IPS-20b (cell line): Measurements from ENCODE around the gene TRABD2B.
A peak's percentile ranks its signal among the peaks of the same experiment; 100 is the strongest.

Source experiments
- H3K27ac ChIP-seq: one replicate; pipeline ENCODE4 v1.5.1; 2013; ENCODE audit warnings: low read length
- H3K27me3 ChIP-seq: 2 replicates; pipeline ENCODE4 v1.6.1; 2013; ENCODE audit warnings: mild to moderate bottlenecking, low read length, inconsistent platforms; ENCODE audit not compliant: insufficient read depth
- H3K36me3 ChIP-seq: 2 replicates; pipeline ENCODE4 v1.6.1; 2013; ENCODE audit warnings: low read depth, mild to moderate bottlenecking, inconsistent platforms, low read length, moderate library complexity; ENCODE audit not compliant: insufficient read depth
- H3K4me1 ChIP-seq: 2 replicates; pipeline ENCODE4 v1.6.1; 2013; ENCODE audit warnings: mild to moderate bottlenecking, control low read depth, inconsistent platforms, low read length, moderate library complexity; ENCODE audit not compliant: insufficient read depth
- H3K4me3 ChIP-seq: 2 replicates; pipeline ENCODE4 v1.5.1; 2013; ENCODE audit warnings: mild to moderate bottlenecking, low read length, inconsistent platforms
- H3K9ac ChIP-seq: 2 replicates; pipeline ENCODE4 v1.6.1; 2013; ENCODE audit warnings: low read depth, mild to moderate bottlenecking, inconsistent platforms, low read length, moderate library complexity
- H3K9me3 ChIP-seq: 2 replicates; pipeline ENCODE4 v1.6.1; 2013; ENCODE audit warnings: mild to moderate bottlenecking, low read depth, low read length, inconsistent platforms; ENCODE audit not compliant: insufficient read depth

TRABD2B gene

DNA sequence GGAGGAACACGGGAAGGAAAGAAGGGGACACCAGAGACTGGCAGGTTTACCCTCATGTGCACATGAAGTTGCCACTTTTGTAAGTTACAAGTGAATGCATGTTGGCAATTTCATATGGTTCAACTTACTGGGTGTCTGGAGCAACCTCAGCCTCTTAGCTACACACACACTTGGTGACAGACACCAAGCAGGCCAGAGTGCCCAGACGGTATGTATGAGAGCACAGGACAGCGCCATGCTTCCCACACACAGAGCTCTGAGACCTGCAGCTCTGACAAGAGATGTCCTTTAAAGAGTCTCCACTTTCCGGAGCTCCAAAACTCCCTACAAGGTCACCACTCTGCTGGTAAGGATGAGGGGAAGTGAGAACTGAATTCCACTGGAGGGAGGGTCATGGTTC lies 1.9 kb upstream of the TRABD2B start:
- Histone ChIP-seq H3K4me3 (no peak overlapping the region), H3K27me3 (peaks cover 50% of the 10 kb centered on the region), H3K36me3 (no peaks in the 10 kb centered on the region; the same call in 1 of the 2 replicates), H3K9ac (no peak overlapping the region), H3K9me3 (no peaks in the 10 kb centered on the region), H3K4me1 (peaks cover 22% of the 10 kb centered on the region), H3K27ac (no peak overlapping the region)

DNA sequence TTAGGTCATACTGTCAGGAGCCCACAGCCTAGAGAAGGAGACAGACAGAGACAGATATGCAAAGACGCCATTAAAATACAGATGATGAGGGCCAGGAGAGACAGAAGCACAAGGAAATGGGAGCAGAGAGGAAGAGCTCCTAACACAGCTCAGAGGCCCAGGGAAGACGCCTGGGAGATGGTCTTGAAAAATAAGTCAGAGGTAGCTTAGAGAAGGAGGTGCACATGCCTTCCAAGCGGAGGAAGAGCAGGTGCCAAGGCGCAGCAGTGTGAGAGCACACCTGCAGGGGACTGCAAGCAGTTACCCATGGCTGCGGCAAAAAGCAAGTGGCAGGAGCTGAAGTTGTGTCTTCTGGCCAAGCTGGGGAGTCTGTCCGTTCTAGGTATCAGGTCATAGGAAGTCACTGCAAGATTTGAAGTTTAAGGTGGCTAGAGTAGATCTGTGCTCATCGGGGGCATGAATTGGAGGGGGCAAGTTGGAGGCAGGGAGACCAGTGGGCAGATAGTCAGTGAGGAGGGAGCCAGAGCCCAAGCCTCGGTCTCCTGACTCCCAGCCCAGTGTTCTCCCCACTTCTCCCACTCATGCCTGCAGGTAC lies 1.3 kb upstream of the TRABD2B start:
- no peaks in the 10 kb centered on the region for H3K9me3 ChIP-seq
- H3K9ac ChIP-seq = 0 out of 2 replicates have a peak overlapping the region, but pooled peaks have one; percentile 5
- peaks cover 22% of the 10 kb centered on the region for H3K4me1 ChIP-seq
- H3K27ac ChIP-seq = no peak overlapping the region
- no peaks in the 10 kb centered on the region; the same call in 1 of the 2 replicates for H3K36me3 ChIP-seq
- peaks cover 53% of the 10 kb centered on the region for H3K27me3 ChIP-seq
- H3K4me3 ChIP-seq = no peak overlapping the region

DNA sequence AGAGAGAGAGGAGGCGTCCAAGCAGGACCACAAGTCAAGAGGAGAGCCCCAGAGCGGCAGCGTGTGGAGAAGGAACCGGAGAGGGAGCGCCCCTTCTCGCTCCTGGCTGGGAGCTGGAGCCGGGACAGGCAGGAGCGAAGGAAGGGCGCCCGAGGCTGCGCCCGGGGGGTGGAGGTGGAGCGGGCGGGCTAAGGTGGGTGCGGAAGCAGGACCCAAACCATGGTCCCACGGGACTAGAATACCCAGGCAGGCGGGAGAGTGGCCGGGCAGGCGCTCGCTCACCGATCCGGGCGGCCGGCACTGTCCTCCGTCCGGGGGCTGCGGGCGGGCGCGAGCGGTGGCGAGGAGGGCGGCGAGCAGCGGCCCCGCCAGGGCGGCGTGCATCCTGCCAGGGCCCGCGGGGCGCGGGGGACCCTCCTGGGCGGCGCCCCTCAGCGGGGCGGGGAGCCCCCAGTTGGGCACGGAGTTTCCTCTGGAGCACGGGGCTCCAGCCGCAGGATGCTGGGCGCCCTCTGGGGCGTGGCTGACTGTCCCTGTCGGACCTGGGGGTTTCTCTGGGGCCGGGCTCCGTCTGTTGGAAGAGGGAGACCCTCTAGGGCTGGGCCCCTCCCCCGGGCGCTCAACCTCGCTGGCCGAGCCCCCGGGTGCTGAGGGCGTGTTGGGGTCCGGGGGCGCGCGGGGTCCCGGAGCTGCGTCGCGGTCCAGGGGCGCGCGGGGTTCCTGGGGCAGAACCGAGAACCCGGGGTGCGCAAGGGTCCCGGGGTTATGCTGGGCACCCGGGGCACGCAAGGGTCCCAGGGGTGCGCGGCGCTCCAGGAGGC lies 569 bp downstream of the TRABD2B start:
- Histone ChIP-seq H3K36me3 (no peaks in the 10 kb centered on the region; the same call in 1 of the 2 replicates), H3K4me1 (peaks cover 23% of the 10 kb centered on the region), H3K9me3 (no peaks in the 10 kb centered on the region), H3K27ac (no peak overlapping the region), H3K9ac (peak overlapping the region; percentile 54; the same call in 1 of the 2 replicates), H3K27me3 (peaks cover 53% of the 10 kb centered on the region), H3K4me3 (peak overlapping the region; percentile 74)

GRCh38 chr1:47996060-47996405 lies 1.2 kb downstream of the TRABD2B start:
- Histone ChIP-seq H3K4me1 (peaks cover 23% of the 10 kb centered on the region), H3K9ac (peak overlapping the region; percentile 54; the same call in 1 of the 2 replicates), H3K27ac (no peak overlapping the region), H3K4me3 (peak overlapping the region; percentile 74), H3K27me3 (peaks cover 53% of the 10 kb centered on the region), H3K9me3 (no peaks in the 10 kb centered on the region), H3K36me3 (no peaks in the 10 kb centered on the region; the same call in 1 of the 2 replicates)

DNA sequence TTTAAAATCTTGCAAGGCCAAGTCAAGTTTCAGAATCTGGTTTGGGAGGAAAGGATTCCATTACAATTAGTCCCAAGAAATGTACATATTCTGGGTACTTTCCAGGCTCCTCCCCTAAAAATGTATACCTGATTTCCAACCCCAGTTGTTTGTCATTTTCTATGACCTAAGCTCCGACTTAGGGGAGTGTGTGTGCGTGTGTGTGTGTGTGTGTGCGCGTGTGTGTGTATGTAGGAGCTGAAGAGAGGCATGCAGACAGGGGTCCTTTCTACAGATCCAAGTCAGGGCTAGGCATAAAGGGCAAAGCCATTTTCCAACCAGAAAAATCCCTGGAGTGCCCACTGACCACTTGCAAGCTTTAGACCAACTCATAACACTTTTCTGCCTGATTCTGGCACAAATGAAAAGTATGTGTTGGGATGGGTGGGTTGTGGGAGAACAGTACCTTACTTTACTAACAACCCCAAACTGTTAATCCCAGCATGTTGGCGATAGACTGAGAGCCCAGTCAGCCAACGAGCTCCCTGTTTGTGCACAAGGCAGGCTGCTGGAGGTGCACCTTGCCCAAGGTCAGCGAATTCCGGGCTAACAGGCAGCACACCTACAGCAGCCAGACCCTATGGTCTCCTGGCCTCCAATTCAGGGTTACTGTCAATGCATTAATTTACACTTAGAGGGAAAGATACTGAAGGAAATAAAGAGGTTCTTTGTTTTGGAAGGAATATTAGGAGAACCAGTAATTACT lies 1.7 kb downstream of the TRABD2B start:
- Histone ChIP-seq H3K4me3 (peak overlapping the region; percentile 74), H3K9ac (peak overlapping the region; percentile 54; the same call in 1 of the 2 replicates), H3K27ac (no peak overlapping the region), H3K36me3 (no peaks in the 10 kb centered on the region; the same call in 1 of the 2 replicates), H3K27me3 (peaks cover 47% of the 10 kb centered on the region), H3K9me3 (no peaks in the 10 kb centered on the region), H3K4me1 (peaks cover 23% of the 10 kb centered on the region)

DNA sequence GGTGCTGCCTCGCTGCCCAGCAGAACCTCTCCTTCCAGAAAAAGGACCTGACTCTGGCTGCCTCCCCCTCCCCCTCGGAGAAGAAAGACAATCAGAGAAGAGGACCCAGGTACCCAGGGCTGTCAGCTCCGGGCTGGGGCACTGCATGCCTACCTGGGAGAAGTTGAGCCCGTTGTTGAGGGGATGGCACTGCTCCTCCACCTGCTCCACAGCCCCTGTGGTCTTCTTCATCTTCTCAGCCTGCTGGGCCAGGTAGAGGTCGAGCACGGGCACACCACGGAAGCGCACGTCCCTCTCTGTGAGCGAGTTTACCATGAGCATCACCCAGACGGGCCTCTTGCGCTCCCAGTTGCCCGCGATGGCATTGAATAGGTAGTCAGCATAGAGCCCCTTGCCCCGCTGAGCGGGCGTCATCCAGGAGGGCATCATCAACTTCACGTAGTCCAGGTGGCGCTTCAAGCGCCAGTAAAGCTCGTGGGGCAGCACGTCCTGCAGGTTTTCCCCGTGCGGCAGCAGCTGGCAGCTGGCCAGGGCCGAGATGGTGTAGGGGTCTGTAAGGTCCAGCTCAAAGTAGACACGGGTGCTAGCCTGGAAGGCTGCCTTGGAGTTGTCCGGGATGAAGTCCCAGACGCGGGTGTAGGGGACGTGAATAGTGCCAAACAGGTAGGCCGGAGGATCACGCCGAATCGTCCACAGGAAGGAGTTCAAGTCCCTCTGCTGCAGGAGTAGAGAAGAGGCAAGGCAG lies 3.1 kb downstream of the TRABD2B start:
- peaks cover 23% of the 10 kb centered on the region for H3K4me1 ChIP-seq
- no peak overlapping the region for H3K27ac ChIP-seq
- H3K9ac ChIP-seq = no peak overlapping the region
- H3K4me3 ChIP-seq = no peak overlapping the region
- no peaks in the 10 kb centered on the region for H3K9me3 ChIP-seq
- H3K36me3 ChIP-seq = peaks cover 6% of the 10 kb centered on the region; the same call in 1 of the 2 replicates
- H3K27me3 ChIP-seq = peaks cover 40% of the 10 kb centered on the region

- no peak overlapping the region for H3K4me3 ChIP-seq
- H3K27me3 ChIP-seq = peaks cover 33% of the 10 kb centered on the region
- H3K27ac ChIP-seq = no peak overlapping the region
- no peak overlapping the region for H3K9ac ChIP-seq
- H3K36me3 ChIP-seq = peaks cover 6% of the 10 kb centered on the region; the same call in 1 of the 2 replicates
- peaks cover 23% of the 10 kb centered on the region for H3K4me1 ChIP-seq
- H3K9me3 ChIP-seq = no peaks in the 10 kb centered on the region
Observed at GRCh38 chr1:47993416-47993740, 3.8 kb downstream of the TRABD2B start.

DNA sequence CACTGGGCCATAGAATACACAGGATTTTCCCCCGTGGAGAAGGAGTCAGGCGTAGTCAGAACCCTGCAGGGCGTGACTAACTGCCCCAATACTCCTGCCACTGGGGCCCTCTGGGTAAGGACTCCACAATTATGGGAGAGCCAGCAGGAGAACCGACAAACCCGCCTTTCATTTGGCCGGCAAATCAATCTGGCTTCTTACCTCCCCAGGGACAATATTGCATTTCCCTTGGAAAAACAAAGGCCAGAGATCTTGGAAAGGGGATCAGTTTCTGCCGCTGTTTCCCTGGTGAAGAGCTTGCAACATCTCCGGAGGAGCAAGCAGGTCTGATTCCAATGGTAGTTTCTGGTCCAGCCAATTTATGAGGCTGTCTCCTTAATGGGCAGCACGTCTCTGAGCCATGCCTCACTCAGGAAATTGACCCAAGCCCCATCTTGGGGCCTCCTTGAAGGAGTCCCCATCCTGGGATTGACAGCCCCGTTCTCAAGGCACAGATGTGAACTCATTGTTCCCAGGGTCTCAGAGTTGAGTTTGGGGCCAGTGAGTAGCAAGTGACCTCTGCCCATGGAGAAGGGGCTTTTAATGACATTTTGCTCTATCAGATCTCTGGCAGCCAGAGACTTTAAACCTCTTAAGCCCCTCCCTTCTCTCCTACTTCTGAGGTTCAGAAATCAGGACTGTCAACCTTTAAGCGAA lies 4.3 kb downstream of the TRABD2B start:
- no peak overlapping the region for H3K4me3 ChIP-seq
- H3K9me3 ChIP-seq = no peaks in the 10 kb centered on the region
- H3K27ac ChIP-seq = no peak overlapping the region
- no peak overlapping the region for H3K9ac ChIP-seq
- H3K4me1 ChIP-seq = peaks cover 18% of the 10 kb centered on the region
- H3K36me3 ChIP-seq = peaks cover 6% of the 10 kb centered on the region; the same call in 1 of the 2 replicates
- H3K27me3 ChIP-seq = peaks cover 28% of the 10 kb centered on the region

GRCh38 chr1:47991673-47992072 lies 5.5 kb downstream of the TRABD2B start:
- no peak overlapping the region for H3K9ac ChIP-seq
- H3K9me3 ChIP-seq = no peaks in the 10 kb centered on the region
- peaks cover 6% of the 10 kb centered on the region; the same call in 1 of the 2 replicates for H3K36me3 ChIP-seq
- no peak overlapping the region for H3K4me3 ChIP-seq
- H3K4me1 ChIP-seq = peaks cover 19% of the 10 kb centered on the region
- H3K27ac ChIP-seq = no peak overlapping the region
- H3K27me3 ChIP-seq = peaks cover 31% of the 10 kb centered on the region

DNA sequence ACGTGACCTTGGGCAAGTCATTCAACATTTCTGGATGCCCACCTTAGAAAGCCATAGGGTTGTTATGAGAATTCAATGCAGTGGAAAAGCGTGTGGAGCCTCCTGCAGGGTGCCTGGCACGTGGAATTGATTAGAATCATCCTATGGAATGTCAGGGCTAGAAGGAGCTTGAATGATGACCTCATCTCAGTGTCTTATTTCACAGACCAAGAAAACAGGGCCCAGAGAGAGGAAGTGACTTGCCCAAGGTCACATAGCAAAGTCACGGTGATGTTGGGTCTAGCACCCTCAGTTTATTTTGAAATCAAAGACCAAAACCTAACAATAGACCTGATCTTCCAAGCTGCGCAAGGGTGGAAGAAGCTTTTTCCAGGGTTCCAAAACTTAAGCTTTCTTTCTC lies 6.0 kb downstream of the TRABD2B start:
- H3K9me3 ChIP-seq = no peaks in the 10 kb centered on the region
- peaks cover 24% of the 10 kb centered on the region for H3K4me1 ChIP-seq
- H3K27me3 ChIP-seq = peaks cover 32% of the 10 kb centered on the region
- H3K36me3 ChIP-seq = peaks cover 6% of the 10 kb centered on the region; the same call in 1 of the 2 replicates
- H3K9ac ChIP-seq = no peak overlapping the region
- no peak overlapping the region for H3K27ac ChIP-seq
- H3K4me3 ChIP-seq = no peak overlapping the region

- no peaks in the 10 kb centered on the region for H3K9me3 ChIP-seq
- no peak overlapping the region for H3K27ac ChIP-seq
- peaks cover 32% of the 10 kb centered on the region for H3K27me3 ChIP-seq
- H3K9ac ChIP-seq = no peak overlapping the region
- peaks cover 6% of the 10 kb centered on the region; the same call in 1 of the 2 replicates for H3K36me3 ChIP-seq
- peaks cover 25% of the 10 kb centered on the region for H3K4me1 ChIP-seq
- no peak overlapping the region for H3K4me3 ChIP-seq
Observed at GRCh38 chr1:47990286-47990685, 6.9 kb downstream of the TRABD2B start.
